ENCODE results near the gene ATP8B2. TPM values are rescaled to one million over a fixed set of nuclear protein-coding genes. Genes with fewer than 3 reads are reported as not detected.
"Not testable (repeated sequence)": the region's sequence is repeated elsewhere in the genome, so short reads cannot be mapped to it uniquely, and the experiment has no call there.

ATP8B2 gene
- polyA plus RNA-seq, 1 experiment = 73.3 TPM

- ChIA-PET CTCF (interaction anchor here (1.0 to 2.3 kb wide), 6 partner anchors 8 to 82 kb away, joined by 3 to 15 read pairs (median 3); no protein-coding TSS in a partner anchor), POLR2A (interaction anchor here (0.5 to 0.7 kb wide), 2 partner anchors 16 to 102 kb away, joined by 3 to 5 read pairs; no protein-coding TSS in a partner anchor)
- TF ChIP-seq CTCF (IDR thresholded peaks at IDR 0.05; ENCODE audit: insufficient read depth, low read depth, low read length) = no peak
- no peaks in the 10 kb centered on the region for H3K27me3 ChIP-seq (ENCODE audit: control insufficient read depth, insufficient read depth, low read length)
- H3K36me3 ChIP-seq (ENCODE audit: control insufficient read depth, insufficient read depth, low read length) = no peaks in the 10 kb centered on the region
- H3K4me3 ChIP-seq (ENCODE audit: low read depth, low read length) = no peak overlapping the region
- no peak for DNase-seq (ENCODE audit: low read depth)
Observed at GRCh38 chr1:154361357-154361756, 36.0 kb downstream of the ATP8B2 start.

- POLR2A ChIA-PET = no interaction called here
- Histone ChIP-seq H3K4me3 (ENCODE audit: low read depth, low read length) (no peak overlapping the region), H3K36me3 (ENCODE audit: control insufficient read depth, insufficient read depth, low read length) (no peaks in the 10 kb centered on the region), H3K27me3 (ENCODE audit: control insufficient read depth, insufficient read depth, low read length) (no peaks in the 10 kb centered on the region)
- CTCF ChIA-PET = no interaction called here
- no peak for DNase-seq (ENCODE audit: low read depth)
- TF ChIP-seq CTCF (IDR thresholded peaks at IDR 0.05; ENCODE audit: insufficient read depth, low read depth, low read length) = no peak
Observed at GRCh38 chr1:154371436-154371835, 46.1 kb downstream of the ATP8B2 start.

DNA sequence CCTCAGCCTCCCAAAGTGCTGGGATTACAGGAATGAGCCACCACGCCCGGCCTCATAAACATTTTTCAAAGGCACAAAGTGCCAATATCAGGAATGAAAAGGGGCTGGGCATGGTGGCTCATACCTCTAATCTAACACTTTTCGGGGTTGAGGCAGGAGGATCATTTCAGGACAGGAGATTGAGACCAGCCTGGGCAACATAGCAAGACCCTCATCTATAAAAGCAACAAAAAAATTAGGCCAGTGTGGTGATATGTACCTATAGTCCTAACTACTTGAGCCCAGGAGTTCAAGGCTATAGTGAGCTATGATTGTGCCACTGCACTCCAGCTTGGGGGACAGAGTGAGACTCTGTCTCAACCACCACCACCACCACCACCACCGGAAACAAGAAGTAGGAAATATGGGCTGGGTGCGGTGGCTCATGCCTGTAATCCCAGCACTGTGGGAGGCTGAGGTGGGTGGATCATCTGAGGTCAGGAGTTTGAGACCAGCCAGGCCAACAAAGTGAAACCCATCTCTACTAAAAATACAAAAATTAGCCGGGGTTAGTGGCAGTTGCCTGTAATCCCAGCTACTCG is 48.5 kb downstream of the ATP8B2 start:
- POLR2A ChIA-PET; H3K36me3 ChIP-seq (ENCODE audit: control insufficient read depth, insufficient read depth, low read length); DNase-seq (ENCODE audit: low read depth); H3K27me3 ChIP-seq (ENCODE audit: control insufficient read depth, insufficient read depth, low read length); H3K4me3 ChIP-seq (ENCODE audit: low read depth, low read length); CTCF ChIA-PET: not testable (repeated sequence)

- no peak for TF ChIP-seq CTCF (IDR thresholded peaks at IDR 0.05; ENCODE audit: insufficient read depth, low read depth, low read length)
- CTCF ChIA-PET = no interaction called here
- no peak overlapping the region for H3K4me3 ChIP-seq (ENCODE audit: low read depth, low read length)
- no peaks in the 10 kb centered on the region for H3K27me3 ChIP-seq (ENCODE audit: control insufficient read depth, insufficient read depth, low read length)
- no peak for DNase-seq (ENCODE audit: low read depth)
- no peaks in the 10 kb centered on the region for H3K36me3 ChIP-seq (ENCODE audit: control insufficient read depth, insufficient read depth, low read length)
- POLR2A ChIA-PET = no interaction called here
Observed at GRCh38 chr1:154379301-154379700, 54.0 kb downstream of the ATP8B2 start.

GRCh38 chr1:154384650-154385489 is 59.5 kb downstream of the ATP8B2 start:
- H3K36me3 ChIP-seq (ENCODE audit: control insufficient read depth, insufficient read depth, low read length) = no peaks in the 10 kb centered on the region
- no peak for TF ChIP-seq CTCF (IDR thresholded peaks at IDR 0.05; ENCODE audit: insufficient read depth, low read depth, low read length)
- no peak overlapping the region for H3K4me3 ChIP-seq (ENCODE audit: low read depth, low read length)
- ChIA-PET POLR2A (no interaction called here), CTCF (no interaction called here)
- H3K27me3 ChIP-seq (ENCODE audit: control insufficient read depth, insufficient read depth, low read length) = peaks cover 5% of the 10 kb centered on the region; the same call in 1 of the 2 replicates
- DNase-seq (ENCODE audit: low read depth) = no peak
